ENCODE results near the gene CSH2. TPM values are rescaled to one million over a fixed set of nuclear protein-coding genes. Genes with fewer than 3 reads are reported as not detected.

Gene CSH2
- total and polyA plus RNA-seq, 2 of the 13 experiments (the other 11 are each of a cell fraction or from before 2014, with no cell fraction given), result not detected

- peak in 1 of 2 experiments; percentile 78; a peak in 2 of 4 replicates for TF ChIP-seq REST (IDR thresholded peaks at IDR 0.05; ENCODE audit: borderline replicate concordance in 1 of 2, low read depth in 1 of 2, low read length in 2 of 2)
- peak; percentile 67 for TF ChIP-seq CEBPG (CRISPR knock-in tag; IDR thresholded peaks at IDR 0.05)
- no peak for TF ChIP-seq ZNF44 (CRISPR knock-in tag; IDR thresholded peaks at IDR 0.05)
- no peak for TF ChIP-seq SMARCE1 (IDR thresholded peaks at IDR 0.05; ENCODE audit: borderline replicate concordance)
- TF ChIP-seq SNRNP70 (IDR thresholded peaks at IDR 0.05; ENCODE audit: low read depth, low read length), result no peak
- TF ChIP-seq ZNF7 (CRISPR knock-in tag; IDR thresholded peaks at IDR 0.05), result peak; percentile 52; the same call in 1 of the 2 replicates
- peak; percentile 83 for TF ChIP-seq ZNF543 (CRISPR knock-in tag; IDR thresholded peaks at IDR 0.05)
- TF ChIP-seq ZNF337 (CRISPR knock-in tag; IDR thresholded peaks at IDR 0.05; ENCODE audit: borderline replicate concordance, low read depth), result peak; percentile 74; the same call in 1 of the 2 replicates
- TF ChIP-seq ATRX (CRISPR knock-in tag; IDR thresholded peaks at IDR 0.05; ENCODE audit: borderline replicate concordance), result no peak
- TF ChIP-seq KAT7 (CRISPR knock-in tag; IDR thresholded peaks at IDR 0.05; ENCODE audit: borderline replicate concordance), result peak; percentile 90; the same call in 1 of the 2 replicates
- peak; percentile 81 for TF ChIP-seq HES4 (CRISPR knock-in tag; IDR thresholded peaks at IDR 0.05; ENCODE audit: borderline replicate concordance)
- peak; percentile 83; the same call in 1 of the 2 replicates for TF ChIP-seq AKAP8 (CRISPR knock-in tag; IDR thresholded peaks at IDR 0.05)
- peak; percentile 79; the same call in 1 of the 2 replicates for TF ChIP-seq ZNF430 (CRISPR knock-in tag; IDR thresholded peaks at IDR 0.05)
- TF ChIP-seq ZFP41 (CRISPR knock-in tag; IDR thresholded peaks at IDR 0.05; ENCODE audit: borderline replicate concordance), result peak; percentile 85; the same call in 1 of the 2 replicates
- peak; percentile 98 for TF ChIP-seq ZNF773 (CRISPR knock-in tag; IDR thresholded peaks at IDR 0.05; ENCODE audit: borderline replicate concordance)
- TF ChIP-seq ZNF446 (CRISPR knock-in tag; IDR thresholded peaks at IDR 0.05), result peak; percentile 84
- TF ChIP-seq, protein P1, sequence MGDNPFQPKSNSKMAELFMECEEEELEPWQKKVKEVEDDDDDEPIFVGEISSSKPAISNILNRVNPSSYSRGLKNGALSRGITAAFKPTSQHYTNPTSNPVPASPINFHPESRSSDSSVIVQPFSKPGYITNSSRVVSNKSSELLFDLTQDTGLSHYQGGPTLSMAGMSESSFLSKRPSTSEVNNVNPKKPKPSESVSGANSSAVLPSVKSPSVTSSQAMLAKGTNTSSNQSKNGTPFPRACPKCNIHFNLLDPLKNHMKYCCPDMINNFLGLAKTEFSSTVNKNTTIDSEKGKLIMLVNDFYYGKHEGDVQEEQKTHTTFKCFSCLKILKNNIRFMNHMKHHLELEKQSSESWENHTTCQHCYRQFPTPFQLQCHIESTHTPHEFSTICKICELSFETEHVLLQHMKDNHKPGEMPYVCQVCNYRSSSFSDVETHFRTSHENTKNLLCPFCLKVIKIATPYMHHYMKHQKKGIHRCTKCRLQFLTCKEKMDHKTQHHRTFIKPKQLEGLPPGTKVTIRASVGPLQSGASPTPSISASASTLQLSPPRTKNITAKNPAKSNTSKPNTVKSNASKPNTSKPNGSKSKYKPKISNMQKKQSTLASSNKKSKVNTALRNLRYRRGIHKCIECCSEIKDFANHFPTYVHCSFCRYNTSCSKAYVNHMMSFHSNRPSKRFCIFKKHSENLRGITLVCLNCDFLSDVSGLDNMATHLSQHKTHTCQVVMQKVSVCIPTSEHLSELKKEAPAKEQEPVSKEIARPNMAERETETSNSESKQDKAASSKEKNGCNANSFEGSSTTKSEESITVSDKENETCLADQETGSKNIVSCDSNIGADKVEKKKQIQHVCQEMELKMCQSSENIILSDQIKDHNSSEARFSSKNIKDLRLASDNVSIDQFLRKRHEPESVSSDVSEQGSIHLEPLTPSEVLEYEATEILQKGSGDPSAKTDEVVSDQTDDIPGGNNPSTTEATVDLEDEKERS (CRISPR knock-in tag; IDR thresholded peaks at IDR 0.05), result no peak
- TF ChIP-seq ZNF670 (CRISPR knock-in tag; IDR thresholded peaks at IDR 0.05; ENCODE audit: borderline replicate concordance), result peak; percentile 87; the same call in 1 of the 2 replicates
- peak; percentile 96 for TF ChIP-seq ZNF580 (CRISPR knock-in tag; IDR thresholded peaks at IDR 0.05; ENCODE audit: borderline replicate concordance, low read depth)
- peak; percentile 77; the same call in 1 of the 2 replicates for TF ChIP-seq ELK4 (CRISPR knock-in tag; IDR thresholded peaks at IDR 0.05; ENCODE audit: borderline replicate concordance)
- TF ChIP-seq FOSL2 (CRISPR knock-in tag; IDR thresholded peaks at IDR 0.05), result peak; percentile 76
Observed at GRCh38 chr17:63842540-63843386, 30.7 kb downstream of the CSH2 start, which contains the start of gene SMARCD2 (continued).
